HG03521 (cell line): Measurements from ENCODE around the gene CPAMD8.
"Not testable (repeated sequence)": the region's sequence is repeated elsewhere in the genome, so short reads cannot be mapped to it uniquely, and the experiment has no call there.

ENCODE experiments used
- ATAC-seq: cut with Tn5 transposase; IDR thresholded peaks from one replicate; pipeline ENCODE4 v1.9.1; 2021; ENCODE audit warnings: mild to moderate bottlenecking, moderate library complexity; ENCODE audit not compliant: unreplicated experiment

The CPAMD8 gene

GRCh38 chr19:16951529-16951928 is 75.1 kb downstream of the CPAMD8 start:
- ATAC-seq, result no peak

DNA sequence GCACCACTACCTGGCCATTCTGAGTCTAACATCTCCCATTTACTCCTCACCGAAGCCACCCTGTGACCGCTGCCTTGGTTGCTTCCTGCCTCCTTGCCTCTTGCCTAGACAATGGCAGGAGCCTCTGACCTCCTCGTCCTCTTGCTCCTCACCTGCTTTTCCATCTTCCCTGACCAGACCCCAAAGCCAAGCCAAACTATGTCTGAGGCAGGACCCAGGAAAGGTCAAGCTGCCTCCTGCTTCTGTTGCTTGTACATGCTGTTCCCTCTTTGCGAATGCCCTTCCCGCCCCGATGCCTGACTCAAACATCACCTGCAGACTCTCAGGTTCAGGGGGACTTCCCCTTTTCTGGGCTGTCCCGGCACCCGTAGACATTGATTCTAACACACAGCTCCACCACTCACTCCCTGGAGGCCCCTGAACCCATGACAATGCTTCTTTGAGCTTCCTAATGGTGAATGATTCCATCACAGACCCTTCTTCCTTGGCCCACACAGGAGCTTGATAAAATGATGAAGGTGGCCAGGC is 77.0 kb downstream of the CPAMD8 start:
- ATAC-seq, result no peak

DNA sequence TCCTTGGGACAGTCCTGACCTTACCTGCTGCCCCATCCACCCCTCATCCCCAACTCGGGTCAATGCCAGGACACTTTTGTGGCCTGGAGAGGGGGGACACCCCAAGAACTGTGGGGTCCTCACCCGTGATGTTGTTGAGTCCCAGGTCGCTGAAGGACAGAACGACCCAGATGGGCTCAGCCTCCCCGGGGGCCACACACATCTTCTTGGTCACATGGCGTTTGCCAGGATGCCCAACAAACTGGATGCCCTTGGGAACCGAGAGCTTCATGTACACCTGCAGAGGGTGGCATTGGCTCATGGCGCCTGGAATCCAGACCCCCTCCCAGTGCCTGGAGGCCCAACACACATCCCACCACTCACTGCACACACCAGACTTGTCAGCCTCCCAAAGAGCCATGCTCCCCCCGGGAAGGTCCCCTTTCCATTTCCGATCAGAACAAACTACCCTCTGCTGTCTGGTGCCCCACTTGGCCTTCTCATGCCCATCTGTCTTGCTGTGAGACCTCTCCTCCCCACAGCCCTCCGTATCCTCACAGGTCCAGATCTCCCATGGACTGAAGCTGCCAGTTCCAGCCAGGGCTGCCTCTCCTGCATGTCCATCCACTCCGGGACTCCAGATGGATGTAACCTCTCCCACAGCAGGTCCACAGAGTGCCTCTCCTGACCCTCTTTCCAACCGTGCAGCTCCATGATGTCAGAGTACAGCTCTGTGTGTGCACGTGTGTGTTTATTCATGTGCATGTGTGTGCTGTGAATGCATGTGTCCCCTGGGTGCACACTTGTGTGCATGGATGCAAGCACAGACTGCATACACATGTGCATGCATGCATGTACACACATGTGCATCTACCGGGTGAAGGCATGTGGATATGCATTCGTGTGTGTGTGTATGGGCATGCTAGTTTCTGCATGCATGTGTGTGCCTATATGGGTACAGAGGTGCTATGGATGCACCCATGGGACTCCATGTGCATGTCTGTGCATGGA is 79.4 kb downstream of the CPAMD8 start:
- no peak for ATAC-seq

GRCh38 chr19:16945762-16946465 is 80.7 kb downstream of the CPAMD8 start:
- ATAC-seq, result no peak

DNA sequence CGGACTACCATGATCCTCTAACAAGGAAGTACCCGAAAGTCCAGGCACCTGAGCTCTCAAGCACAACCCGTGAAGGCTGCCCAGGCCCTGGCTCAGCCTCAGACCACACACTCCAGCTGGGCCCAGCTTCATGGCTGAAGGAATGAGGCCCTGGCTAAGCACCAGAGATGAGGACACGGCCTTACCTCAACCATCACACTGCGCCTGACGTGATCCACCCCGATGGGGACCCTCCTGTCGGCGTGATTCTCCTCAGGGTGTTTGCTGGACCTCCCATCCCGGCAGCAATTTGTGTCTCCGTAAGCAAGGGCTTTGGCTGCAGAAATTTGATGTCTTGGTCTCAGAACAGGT is 81.3 kb downstream of the CPAMD8 start:
- no peak for ATAC-seq

- ATAC-seq, result no peak
Measured at GRCh38 chr19:16944626-16945363, 81.8 kb downstream of the CPAMD8 start.

GRCh38 chr19:16943942-16944625 is 82.5 kb downstream of the CPAMD8 start:
- ATAC-seq, result no peak

GRCh38 chr19:16943090-16943489 is 83.5 kb downstream of the CPAMD8 start:
- ATAC-seq, result not testable (repeated sequence)

DNA sequence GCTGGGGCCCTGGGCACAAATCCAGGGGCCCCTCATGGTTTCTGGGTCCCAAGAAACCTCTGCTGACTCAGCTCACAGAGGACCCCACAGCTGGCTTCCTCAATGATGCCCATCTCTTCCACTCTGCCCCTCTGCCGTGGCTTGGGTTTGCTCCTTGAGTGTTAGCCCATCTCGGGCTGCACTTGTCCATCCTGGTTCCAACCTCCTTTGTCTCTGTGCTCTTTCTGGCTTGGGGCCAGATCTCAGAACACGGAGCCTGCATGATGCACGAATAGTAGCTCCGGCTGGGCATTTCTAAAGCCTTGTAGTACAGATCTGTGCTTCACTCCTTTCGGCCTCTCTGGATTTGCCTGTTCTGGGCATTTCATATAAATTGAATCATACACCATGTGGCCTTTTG is 84.0 kb downstream of the CPAMD8 start:
- ATAC-seq, result no peak

GRCh38 chr19:16940626-16941025 is 86.0 kb downstream of the CPAMD8 start:
- no peak for ATAC-seq

DNA sequence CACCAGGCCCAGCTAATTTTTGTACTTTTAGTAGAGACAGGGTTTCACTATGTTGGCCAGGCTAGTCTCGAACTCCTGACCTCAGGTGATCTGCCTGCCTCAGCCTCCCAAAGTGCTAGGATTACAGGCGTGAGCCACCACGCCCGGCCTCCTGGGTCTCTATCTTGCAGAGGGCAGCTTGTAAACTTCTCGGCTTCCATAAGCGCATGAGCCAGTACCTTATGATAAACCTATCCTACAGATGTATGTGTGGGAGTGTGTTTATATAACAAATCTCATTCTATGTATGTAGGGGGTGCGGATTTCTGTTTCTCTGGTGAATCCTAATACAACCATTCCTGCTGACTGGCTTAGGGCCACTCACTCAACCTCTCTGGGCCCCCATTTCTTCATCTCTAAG is 86.5 kb downstream of the CPAMD8 start:
- ATAC-seq, result not testable (repeated sequence)

GRCh38 chr19:16938211-16938610 is 88.4 kb downstream of the CPAMD8 start:
- no peak for ATAC-seq

GRCh38 chr19:16937796-16938195 is 88.8 kb downstream of the CPAMD8 start:
- ATAC-seq, result not testable (repeated sequence)

DNA sequence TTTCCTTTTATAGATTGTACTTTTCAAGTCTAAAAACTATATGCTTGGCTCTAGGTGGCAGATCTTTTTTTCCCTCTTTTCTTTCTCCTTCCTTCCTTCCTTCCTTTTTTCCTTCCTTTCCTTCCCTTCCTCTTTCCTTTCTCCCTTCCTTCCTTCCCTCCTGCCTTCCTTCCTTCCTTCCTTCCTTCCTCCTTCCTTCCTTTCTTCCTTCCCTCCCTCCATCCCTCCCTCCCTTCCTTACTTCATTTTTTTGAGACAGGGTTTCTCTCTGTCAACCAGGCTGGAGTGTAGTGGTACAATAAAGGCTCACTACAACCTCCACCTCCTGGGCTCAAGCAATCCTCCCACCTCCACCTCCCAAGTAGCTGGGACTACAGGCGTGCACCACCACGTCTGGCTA is 89.7 kb downstream of the CPAMD8 start:
- ATAC-seq, result no peak

- ATAC-seq, result no peak
Measured at GRCh38 chr19:16934489-16934888, 92.1 kb downstream of the CPAMD8 start.

GRCh38 chr19:16931306-16931705 is 95.3 kb downstream of the CPAMD8 start:
- no peak for ATAC-seq

DNA sequence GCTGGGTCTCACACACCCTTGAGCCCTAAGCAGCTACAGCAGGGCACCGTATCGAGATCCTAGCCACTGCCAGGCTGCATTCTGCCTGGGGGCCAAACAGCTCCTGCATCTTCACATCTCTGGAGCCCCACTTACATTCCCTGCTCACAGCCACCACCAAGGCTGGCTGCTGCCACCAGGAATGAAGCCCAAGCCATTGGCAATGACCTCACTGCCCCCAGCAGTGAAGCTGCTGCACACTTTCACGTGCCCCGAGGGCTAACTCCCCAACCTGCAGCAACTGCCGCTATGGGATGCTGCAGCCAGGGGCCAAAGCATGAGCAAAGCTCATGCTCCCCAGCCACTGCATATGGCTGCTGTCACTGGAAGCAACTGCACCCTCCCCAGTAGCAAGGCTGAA is 95.9 kb downstream of the CPAMD8 start:
- no peak for ATAC-seq

DNA sequence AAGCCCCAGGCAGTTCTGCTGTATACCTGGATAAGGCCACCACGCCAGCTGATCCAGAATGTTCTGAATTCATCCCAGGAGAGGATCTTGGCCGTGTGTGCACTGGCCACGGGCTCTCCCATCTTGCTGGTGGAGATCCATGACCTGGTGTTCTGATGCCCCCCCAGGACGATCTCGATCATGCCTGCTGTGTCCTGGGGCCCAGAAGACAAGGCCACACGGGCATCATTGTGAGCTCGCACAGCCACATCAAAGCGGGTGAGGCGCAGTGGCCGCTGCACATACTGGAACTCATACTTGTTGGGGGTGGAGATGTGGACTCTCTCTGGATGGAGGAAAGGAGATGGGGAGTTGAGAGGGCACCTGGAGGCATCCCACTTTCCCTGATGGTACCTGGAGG is 97.7 kb downstream of the CPAMD8 start:
- no peak for ATAC-seq

DNA sequence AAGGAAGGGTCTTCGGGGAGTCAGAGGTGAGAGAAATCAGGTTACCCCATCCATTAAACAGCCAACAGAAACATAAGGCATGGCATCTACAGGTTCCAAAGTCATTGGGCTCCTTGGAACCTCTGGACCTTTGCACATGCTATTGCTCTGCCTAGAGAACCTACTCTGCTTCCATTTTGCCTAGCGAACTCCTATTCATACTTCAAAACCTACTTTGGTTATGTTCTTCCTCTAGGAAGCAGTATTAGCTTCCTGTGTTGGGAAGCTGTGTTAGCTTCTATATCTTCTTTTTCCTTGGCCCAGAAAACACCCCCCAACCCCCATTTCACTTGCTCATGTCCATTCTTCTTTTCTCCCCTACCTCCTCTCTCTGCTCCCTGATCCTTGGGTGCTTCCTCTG is 98.3 kb downstream of the CPAMD8 start:
- ATAC-seq, result no peak

- no peak for ATAC-seq
Measured at GRCh38 chr19:16927883-16928282, 98.7 kb downstream of the CPAMD8 start.

- no peak for ATAC-seq
Measured at GRCh38 chr19:16922949-16923348, 103.7 kb downstream of the CPAMD8 start.
